GF-D8 (cell line): ENCODE results near the gene CMIP.
A peak's percentile ranks its signal among the peaks of the same experiment; 100 is the strongest.
"Not testable (repeated sequence)": the region's sequence is repeated elsewhere in the genome, so short reads cannot be mapped to it uniquely, and the experiment has no call there.

Source experiments
- DNase-seq: peaks from one replicate; lab custom pipeline; 2025; lab: John Stamatoyannopoulos, UW

CMIP gene

GRCh38 chr16:81517629-81518438 is 73.2 kb downstream of the CMIP start:
- DNase-seq, result no peak

GRCh38 chr16:81518439-81518757 is 73.8 kb downstream of the CMIP start:
- DNase-seq, result no peak

- DNase-seq, result no peak
Observed at GRCh38 chr16:81519301-81520150, 74.9 kb downstream of the CMIP start.

GRCh38 chr16:81520151-81520470 is 75.5 kb downstream of the CMIP start:
- peak; percentile 38 for DNase-seq

- no peak for DNase-seq
Observed at GRCh38 chr16:81520560-81521135, 76.0 kb downstream of the CMIP start.

GRCh38 chr16:81521141-81521626 is 76.6 kb downstream of the CMIP start:
- no peak for DNase-seq

- DNase-seq, result no peak
Observed at GRCh38 chr16:81522108-81522701, 77.6 kb downstream of the CMIP start.

- DNase-seq, result not testable (repeated sequence)
Observed at GRCh38 chr16:81522851-81523250, 78.2 kb downstream of the CMIP start.

GRCh38 chr16:81523387-81524115 is 78.9 kb downstream of the CMIP start:
- DNase-seq, result no peak

GRCh38 chr16:81524382-81524781 is 79.8 kb downstream of the CMIP start:
- DNase-seq, result no peak

- not testable (repeated sequence) for DNase-seq
Observed at GRCh38 chr16:81524885-81525284, 80.3 kb downstream of the CMIP start.

GRCh38 chr16:81526199-81526598 is 81.6 kb downstream of the CMIP start:
- DNase-seq, result no peak

GRCh38 chr16:81526935-81527334 is 82.3 kb downstream of the CMIP start:
- DNase-seq, result no peak

GRCh38 chr16:81527477-81528178 is 83.0 kb downstream of the CMIP start:
- DNase-seq, result no peak

GRCh38 chr16:81528256-81528655 is 83.6 kb downstream of the CMIP start:
- no peak for DNase-seq

- no peak for DNase-seq
Observed at GRCh38 chr16:81530296-81530721, 85.7 kb downstream of the CMIP start.

GRCh38 chr16:81530814-81531213 is 86.2 kb downstream of the CMIP start:
- no peak for DNase-seq

- no peak for DNase-seq
Observed at GRCh38 chr16:81531419-81531821, 86.8 kb downstream of the CMIP start.

GRCh38 chr16:81532491-81533174 is 88.0 kb downstream of the CMIP start:
- no peak for DNase-seq

GRCh38 chr16:81533175-81533507 is 88.5 kb downstream of the CMIP start:
- DNase-seq, result no peak
